ENCODE measurements around the gene DNAJA3.
A peak's percentile ranks its signal among the peaks of the same experiment; 100 is the strongest.

The DNAJA3 gene

DNA sequence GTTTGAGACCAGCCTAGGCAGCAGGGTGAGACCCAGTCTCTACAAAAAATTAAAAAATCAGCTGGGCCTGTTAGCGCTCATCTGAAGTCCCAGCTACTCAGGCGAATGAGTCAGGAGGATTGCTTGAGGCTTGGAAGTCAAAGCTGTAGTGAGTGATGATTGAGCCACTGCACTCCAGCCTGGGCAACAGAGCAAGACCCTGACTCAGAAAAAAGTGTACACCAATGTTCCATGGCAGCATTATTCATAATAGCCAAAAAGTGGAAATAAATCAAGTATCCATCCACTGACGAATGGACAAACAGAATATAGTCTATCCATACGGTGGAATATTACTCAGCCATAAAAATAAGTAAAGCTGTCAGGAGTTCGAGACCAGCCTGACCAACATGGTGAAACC is 46.2 kb downstream of the DNAJA3 start:
- no peak overlapping the region for H3K4me3 ChIP-seq (ENCODE audit: low read length)

GRCh38 chr16:4472880-4473279 is 47.2 kb downstream of the DNAJA3 start:
- Histone ChIP-seq H3K4me1 (ENCODE audit: insufficient read depth, low read length) (no peaks in the 10 kb centered on the region), H3K4me3 (ENCODE audit: low read length) (no peak overlapping the region), H3K36me3 (ENCODE audit: insufficient read depth, low read length) (no peaks in the 10 kb centered on the region)

More for the DNA sequence above, 46.2 kb downstream of the DNAJA3 start:
- Histone ChIP-seq H2AFZ (ENCODE audit: low read depth, low read length) (no peak overlapping the region), H3K4me1 (ENCODE audit: insufficient read depth, low read length) (no peaks in the 10 kb centered on the region), H3K9me3 (ENCODE audit: low read length) (no peaks in the 10 kb centered on the region), H3K36me3 (ENCODE audit: insufficient read depth, low read length) (no peaks in the 10 kb centered on the region), H3K27me3 (ENCODE audit: insufficient read depth, low read length) (no peaks in the 10 kb centered on the region)

GRCh38 chr16:4474192-4474961 is 48.7 kb downstream of the DNAJA3 start, which contains the start of gene NMRAL1:
TSS of gene NMRAL1 (minus strand) at chr16:4474625. CDS start at chr16:4474132, 493 bp downstream.
- H3K36me3 ChIP-seq (ENCODE audit: insufficient read depth, low read length) = no peaks in the 10 kb centered on the region

More at GRCh38 chr16:4472880-4473279, 47.2 kb downstream of the DNAJA3 start:
- Histone ChIP-seq H3K27me3 (ENCODE audit: insufficient read depth, low read length) (no peaks in the 10 kb centered on the region), H3K9me3 (ENCODE audit: low read length) (no peaks in the 10 kb centered on the region), H2AFZ (ENCODE audit: low read depth, low read length) (no peak overlapping the region)

DNA sequence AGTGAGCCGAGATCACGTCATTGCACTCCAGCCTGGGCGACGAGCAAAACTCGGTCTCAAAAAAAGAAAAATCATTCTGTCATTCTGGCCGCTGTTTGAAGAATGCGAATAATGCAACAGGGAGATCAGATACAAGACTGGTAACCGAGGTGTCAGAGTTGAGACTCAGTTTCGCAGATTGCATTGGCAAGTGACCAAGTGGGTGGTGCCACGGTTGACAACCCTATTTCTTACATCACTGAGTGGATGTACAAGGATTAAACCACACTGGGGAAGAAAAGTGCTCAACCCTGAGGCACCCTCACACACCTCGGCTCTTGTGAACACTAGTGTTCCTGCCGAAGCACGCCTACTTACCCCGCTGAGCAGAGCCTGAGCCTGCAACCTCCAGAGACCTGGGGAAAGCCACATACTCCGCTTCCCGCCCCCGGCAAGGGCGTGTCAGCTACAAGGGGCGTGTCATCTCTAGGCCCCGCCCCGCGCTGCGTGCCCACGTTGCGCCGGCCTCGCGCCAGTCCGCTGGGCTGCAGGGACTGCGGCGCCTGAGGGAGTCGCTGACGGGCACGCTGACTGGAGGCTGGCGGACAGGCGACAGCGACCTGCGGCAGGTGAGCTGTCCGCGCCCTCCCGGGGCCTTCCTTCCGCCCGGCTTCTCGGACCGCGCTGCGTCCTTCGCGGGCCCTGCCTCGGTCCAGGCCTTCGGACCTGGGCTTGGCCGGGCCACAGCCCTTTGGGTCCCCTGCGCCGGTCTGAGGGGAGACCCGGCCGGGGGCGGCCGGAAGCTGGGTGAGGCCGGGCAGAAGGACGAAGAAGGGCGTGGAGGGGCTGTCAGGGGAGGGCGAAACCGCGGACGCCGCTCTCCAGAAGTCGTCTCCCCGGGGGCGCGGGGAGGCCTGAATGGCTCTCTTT is 50.5 kb downstream of the DNAJA3 start, which contains the start of gene HMOX2:
Gene HMOX2 (plus strand): TSS at position 519 of the 909 bp plus-strand sequence. CDS start 29,127 bp downstream, outside the sequence.
- Histone ChIP-seq H3K36me3 (ENCODE audit: insufficient read depth, low read length) (no peaks in the 10 kb centered on the region), H3K4me3 (ENCODE audit: low read length) (peak within 1 kb of the TSS; percentile 75), H3K9me3 (ENCODE audit: low read length) (no peaks in the 10 kb centered on the region), H2AFZ (ENCODE audit: low read depth, low read length) (peak within 1 kb of the TSS; percentile 89), H3K4me1 (ENCODE audit: insufficient read depth, low read length) (no peaks in the 10 kb centered on the region), H3K27me3 (ENCODE audit: insufficient read depth, low read length) (no peaks in the 10 kb centered on the region)

More at GRCh38 chr16:4474192-4474961, 48.7 kb downstream of the DNAJA3 start, which contains the start of gene NMRAL1:
- H3K4me1 ChIP-seq (ENCODE audit: insufficient read depth, low read length) = no peaks in the 10 kb centered on the region
- H3K9me3 ChIP-seq (ENCODE audit: low read length) = no peaks in the 10 kb centered on the region
- peak within 1 kb of the TSS; percentile 46 for H3K4me3 ChIP-seq (ENCODE audit: low read length)
- no peaks in the 10 kb centered on the region for H3K27me3 ChIP-seq (ENCODE audit: insufficient read depth, low read length)
- peak within 1 kb of the TSS; percentile 73 for H2AFZ ChIP-seq (ENCODE audit: low read depth, low read length)

DNA sequence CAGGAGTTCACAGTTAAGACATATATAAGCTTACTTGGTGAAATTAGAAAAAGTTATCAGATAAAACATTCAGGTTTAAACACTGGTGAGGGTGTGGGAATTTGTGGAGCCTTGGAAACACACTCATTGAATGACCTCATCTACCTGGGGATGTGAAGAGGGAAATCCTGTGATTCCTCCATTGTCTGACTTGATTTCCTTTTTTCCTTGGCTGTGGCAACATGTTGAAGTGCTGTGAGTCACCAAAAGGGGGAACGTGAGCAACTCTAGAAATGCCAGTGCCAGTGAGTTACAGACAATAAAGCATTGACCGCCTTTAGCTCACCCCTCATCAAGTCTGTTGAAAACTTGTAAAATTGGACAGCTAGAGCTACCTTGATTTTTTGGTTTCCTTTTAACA is 52.3 kb downstream of the DNAJA3 start:
- Histone ChIP-seq H3K4me3 (ENCODE audit: low read length) (no peak overlapping the region), H3K9me3 (ENCODE audit: low read length) (no peaks in the 10 kb centered on the region), H3K4me1 (ENCODE audit: insufficient read depth, low read length) (no peaks in the 10 kb centered on the region), H3K27me3 (ENCODE audit: insufficient read depth, low read length) (no peaks in the 10 kb centered on the region), H3K36me3 (ENCODE audit: insufficient read depth, low read length) (no peaks in the 10 kb centered on the region), H2AFZ (ENCODE audit: low read depth, low read length) (no peak overlapping the region)

DNA sequence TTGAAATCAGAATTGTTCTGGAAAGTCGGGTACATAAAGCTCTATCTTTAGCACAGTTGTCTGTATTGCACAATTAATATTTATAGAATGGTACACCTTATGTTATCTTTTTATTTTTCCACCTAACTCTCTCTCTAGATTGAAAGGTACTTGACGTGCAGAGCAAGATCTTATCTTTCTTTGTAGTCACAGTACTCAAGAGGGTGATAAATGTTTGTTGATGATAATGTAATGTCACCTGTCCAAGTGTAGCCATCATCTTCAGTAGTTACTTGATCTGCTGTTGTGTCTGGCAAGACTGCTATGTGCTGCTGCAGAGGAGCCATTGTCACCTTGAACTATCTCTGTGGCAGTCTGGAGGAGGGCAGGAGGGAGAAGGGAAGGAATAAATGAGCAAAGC is 55.9 kb downstream of the DNAJA3 start:
- no peaks in the 10 kb centered on the region for H3K9me3 ChIP-seq (ENCODE audit: low read length)
- no peaks in the 10 kb centered on the region for H3K36me3 ChIP-seq (ENCODE audit: insufficient read depth, low read length)
- H2AFZ ChIP-seq (ENCODE audit: low read depth, low read length) = no peak overlapping the region
- no peaks in the 10 kb centered on the region for H3K4me1 ChIP-seq (ENCODE audit: insufficient read depth, low read length)
- H3K4me3 ChIP-seq (ENCODE audit: low read length) = no peak overlapping the region
- no peaks in the 10 kb centered on the region for H3K27me3 ChIP-seq (ENCODE audit: insufficient read depth, low read length)

GRCh38 chr16:4481963-4482362 is 56.3 kb downstream of the DNAJA3 start:
- Histone ChIP-seq H3K4me1 (ENCODE audit: insufficient read depth, low read length) (no peaks in the 10 kb centered on the region), H3K9me3 (ENCODE audit: low read length) (no peaks in the 10 kb centered on the region), H3K36me3 (ENCODE audit: insufficient read depth, low read length) (no peaks in the 10 kb centered on the region), H2AFZ (ENCODE audit: low read depth, low read length) (no peak overlapping the region), H3K4me3 (ENCODE audit: low read length) (no peak overlapping the region), H3K27me3 (ENCODE audit: insufficient read depth, low read length) (no peaks in the 10 kb centered on the region)

GRCh38 chr16:4486126-4486893 is 60.6 kb downstream of the DNAJA3 start:
- H2AFZ ChIP-seq (ENCODE audit: low read depth, low read length) = no peak overlapping the region
- no peaks in the 10 kb centered on the region for H3K9me3 ChIP-seq (ENCODE audit: low read length)
- H3K4me3 ChIP-seq (ENCODE audit: low read length) = no peak overlapping the region
- H3K4me1 ChIP-seq (ENCODE audit: insufficient read depth, low read length) = peaks cover 4% of the 10 kb centered on the region
- H3K36me3 ChIP-seq (ENCODE audit: insufficient read depth, low read length) = no peaks in the 10 kb centered on the region
- no peaks in the 10 kb centered on the region for H3K27me3 ChIP-seq (ENCODE audit: insufficient read depth, low read length)

- Histone ChIP-seq H3K4me1 (ENCODE audit: insufficient read depth, low read length) (peaks cover 4% of the 10 kb centered on the region), H3K4me3 (ENCODE audit: low read length) (no peak overlapping the region), H3K27me3 (ENCODE audit: insufficient read depth, low read length) (no peaks in the 10 kb centered on the region), H2AFZ (ENCODE audit: low read depth, low read length) (no peak overlapping the region), H3K36me3 (ENCODE audit: insufficient read depth, low read length) (no peaks in the 10 kb centered on the region), H3K9me3 (ENCODE audit: low read length) (no peaks in the 10 kb centered on the region)
Measured at GRCh38 chr16:4487955-4488498, 62.4 kb downstream of the DNAJA3 start.

GRCh38 chr16:4488499-4488967 is 62.9 kb downstream of the DNAJA3 start:
- Histone ChIP-seq H2AFZ (ENCODE audit: low read depth, low read length) (no peak overlapping the region), H3K36me3 (ENCODE audit: insufficient read depth, low read length) (no peaks in the 10 kb centered on the region), H3K9me3 (ENCODE audit: low read length) (no peaks in the 10 kb centered on the region), H3K4me1 (ENCODE audit: insufficient read depth, low read length) (peaks cover 4% of the 10 kb centered on the region), H3K4me3 (ENCODE audit: low read length) (no peak overlapping the region), H3K27me3 (ENCODE audit: insufficient read depth, low read length) (no peaks in the 10 kb centered on the region)

GRCh38 chr16:4489030-4489429 is 63.4 kb downstream of the DNAJA3 start:
- H3K27me3 ChIP-seq (ENCODE audit: insufficient read depth, low read length) = no peaks in the 10 kb centered on the region
- H3K9me3 ChIP-seq (ENCODE audit: low read length) = no peaks in the 10 kb centered on the region
- no peaks in the 10 kb centered on the region for H3K36me3 ChIP-seq (ENCODE audit: insufficient read depth, low read length)
- peaks cover 4% of the 10 kb centered on the region for H3K4me1 ChIP-seq (ENCODE audit: insufficient read depth, low read length)
- H3K4me3 ChIP-seq (ENCODE audit: low read length) = no peak overlapping the region
- no peak overlapping the region for H2AFZ ChIP-seq (ENCODE audit: low read depth, low read length)

DNA sequence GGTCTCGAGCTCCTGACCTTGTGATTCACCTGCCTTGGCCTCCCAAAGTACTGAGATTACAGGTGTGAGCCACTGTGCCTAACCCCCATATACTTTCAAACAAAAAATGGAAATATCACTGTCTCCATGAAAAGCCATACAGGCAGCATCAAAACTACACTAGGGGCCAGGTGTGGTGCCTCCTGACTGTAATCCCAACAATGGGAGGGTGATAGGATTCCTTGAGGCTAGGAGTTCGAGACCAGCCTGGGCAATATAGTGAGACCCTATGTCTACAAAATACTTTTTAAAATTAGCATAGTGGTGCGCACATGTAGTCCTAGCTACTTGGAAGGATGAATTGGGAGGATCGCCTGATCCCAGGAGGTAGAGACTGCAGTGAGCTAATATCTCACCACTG is 66.2 kb downstream of the DNAJA3 start:
- no peaks in the 10 kb centered on the region for H3K9me3 ChIP-seq (ENCODE audit: low read length)
- H3K4me3 ChIP-seq (ENCODE audit: low read length) = no peak overlapping the region
- H3K4me1 ChIP-seq (ENCODE audit: insufficient read depth, low read length) = peaks cover 6% of the 10 kb centered on the region
- H3K27me3 ChIP-seq (ENCODE audit: insufficient read depth, low read length) = no peaks in the 10 kb centered on the region
- no peaks in the 10 kb centered on the region for H3K36me3 ChIP-seq (ENCODE audit: insufficient read depth, low read length)
- no peak overlapping the region for H2AFZ ChIP-seq (ENCODE audit: low read depth, low read length)
